ENCODE data around the gene TANC1. TPM values are rescaled to one million over a fixed set of nuclear protein-coding genes. Genes with fewer than 3 reads are reported as not detected.
"Not testable (repeated sequence)": the region's sequence is repeated elsewhere in the genome, so short reads cannot be mapped to it uniquely, and the experiment has no call there.

TANC1 gene
- total RNA-seq, 1 donor from 2014 or later: 0.37 TPM

GRCh38 chr2:159091976-159092375, 123.5 kb downstream of the TANC1 start:
- peak overlapping the region; percentile 31 for H3K4me3 Mint-ChIP-seq
- H3K36me3 Mint-ChIP-seq (ENCODE audit: low read depth): no peaks in the 10 kb centered on the region
- peaks cover 4% of the 10 kb centered on the region for H3K9me3 Mint-ChIP-seq
- peaks cover 27% of the 10 kb centered on the region for H3K4me1 Mint-ChIP-seq
- H3K27me3 Mint-ChIP-seq: no peaks in the 10 kb centered on the region
- peak; percentile 77 for DNase-seq
- H3K27ac Mint-ChIP-seq: peak overlapping the region; percentile 45
- intact Hi-C loops (cut with micrococcal nuclease): no loop called here

DNA sequence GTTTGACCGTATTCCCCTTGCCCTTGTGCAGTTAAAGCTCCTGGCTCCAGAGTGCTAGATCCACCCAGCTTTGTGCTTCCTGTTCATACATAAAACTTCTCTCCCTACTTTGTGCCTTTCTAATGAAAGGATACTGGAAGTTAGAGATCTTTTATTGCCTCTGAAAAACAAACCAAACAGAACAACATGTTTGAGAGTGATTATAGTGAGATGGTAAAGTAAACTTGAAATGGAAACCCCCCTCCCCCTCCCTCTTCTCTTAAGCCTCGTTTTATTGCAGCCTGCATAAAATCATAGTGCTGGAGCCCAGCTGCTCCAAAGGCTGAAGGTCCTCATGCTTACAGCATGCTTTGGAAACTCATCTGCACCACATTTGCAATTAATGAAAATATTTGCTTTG, 125.1 kb downstream of the TANC1 start:
- no peak for DNase-seq
- intact Hi-C loops (cut with micrococcal nuclease): no loop called here
- Mint-ChIP-seq H3K36me3 (ENCODE audit: low read depth) (no peaks in the 10 kb centered on the region), H3K27me3 (no peaks in the 10 kb centered on the region), H3K27ac (no peak overlapping the region), H3K9me3 (peaks cover 4% of the 10 kb centered on the region), H3K4me1 (peaks cover 27% of the 10 kb centered on the region), H3K4me3 (no peak overlapping the region)

DNA sequence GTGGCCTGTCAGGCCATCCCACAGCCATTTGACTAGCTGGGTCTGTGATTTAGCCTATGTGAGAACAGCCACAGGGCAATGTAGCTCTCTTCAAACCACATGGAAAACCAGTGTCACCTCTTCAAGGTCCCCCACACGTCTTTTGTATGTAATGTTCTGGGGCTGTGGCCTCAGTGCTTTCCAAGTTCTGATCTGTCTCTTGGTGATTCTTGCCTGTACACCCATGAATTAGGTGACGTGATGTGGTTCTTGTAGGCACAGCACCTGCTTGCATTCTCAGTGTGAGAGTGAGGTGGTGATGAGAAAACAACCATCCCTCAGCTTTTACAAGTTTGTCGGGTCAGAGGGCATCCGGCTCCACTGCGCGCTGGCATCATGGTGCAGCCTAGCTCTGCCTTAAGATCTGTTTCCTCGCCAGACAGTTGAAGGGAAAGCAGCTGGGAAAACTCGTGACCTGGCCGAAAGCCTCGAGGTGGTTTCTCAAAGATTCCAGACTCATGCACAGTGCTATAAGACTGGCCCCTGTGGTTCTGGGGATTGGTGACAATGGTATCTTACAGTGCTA, 125.8 kb downstream of the TANC1 start:
- H3K4me1 Mint-ChIP-seq: peaks cover 32% of the 10 kb centered on the region
- DNase-seq: no peak
- H3K27ac Mint-ChIP-seq: no peak overlapping the region
- H3K4me3 Mint-ChIP-seq: no peak overlapping the region
- no peaks in the 10 kb centered on the region for H3K27me3 Mint-ChIP-seq
- intact Hi-C loops (cut with micrococcal nuclease): no loop called here
- no peaks in the 10 kb centered on the region for H3K36me3 Mint-ChIP-seq (ENCODE audit: low read depth)
- peaks cover 4% of the 10 kb centered on the region for H3K9me3 Mint-ChIP-seq

- DNase-seq: no peak
- intact Hi-C loops (cut with micrococcal nuclease): no loop called here
- H3K9me3 Mint-ChIP-seq: peaks cover 4% of the 10 kb centered on the region
- peaks cover 29% of the 10 kb centered on the region for H3K4me1 Mint-ChIP-seq
- no peaks in the 10 kb centered on the region for H3K36me3 Mint-ChIP-seq (ENCODE audit: low read depth)
- no peak overlapping the region for H3K4me3 Mint-ChIP-seq
- H3K27ac Mint-ChIP-seq: no peak overlapping the region
- no peaks in the 10 kb centered on the region for H3K27me3 Mint-ChIP-seq
Observed at GRCh38 chr2:159095813-159096212, 127.4 kb downstream of the TANC1 start.

DNA sequence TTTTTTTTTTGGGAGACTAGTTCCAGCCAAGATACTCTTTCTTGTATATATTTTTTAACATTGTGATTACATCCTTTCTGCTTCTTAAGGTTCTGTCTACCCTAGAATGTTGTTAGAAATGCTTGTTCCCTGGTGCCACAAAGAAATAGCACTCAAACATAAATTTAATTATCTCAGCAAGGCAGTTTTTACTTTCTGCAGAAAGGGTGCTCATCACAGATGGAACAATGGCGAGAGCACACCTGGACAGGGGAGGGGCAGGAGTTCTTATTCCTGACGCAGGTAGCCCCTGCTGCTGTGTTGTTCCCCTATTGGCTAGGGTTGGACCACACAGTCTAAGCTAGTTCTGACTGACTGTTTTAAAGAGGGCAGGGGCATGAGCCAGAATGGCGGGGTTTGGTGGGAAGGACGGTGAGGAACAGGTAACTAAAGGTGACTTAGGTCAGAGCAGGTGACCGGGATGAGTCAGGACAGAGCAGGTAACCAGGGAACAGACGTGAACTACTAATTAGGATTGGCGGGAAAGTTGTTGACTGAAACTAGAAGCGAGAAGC, 127.9 kb downstream of the TANC1 start:
- intact Hi-C loops (cut with micrococcal nuclease); H3K27ac Mint-ChIP-seq; H3K27me3 Mint-ChIP-seq; DNase-seq; H3K4me3 Mint-ChIP-seq; H3K9me3 Mint-ChIP-seq; H3K36me3 Mint-ChIP-seq (ENCODE audit: low read depth): not testable (repeated sequence)
- peaks cover 25% of the 10 kb centered on the region for H3K4me1 Mint-ChIP-seq

DNA sequence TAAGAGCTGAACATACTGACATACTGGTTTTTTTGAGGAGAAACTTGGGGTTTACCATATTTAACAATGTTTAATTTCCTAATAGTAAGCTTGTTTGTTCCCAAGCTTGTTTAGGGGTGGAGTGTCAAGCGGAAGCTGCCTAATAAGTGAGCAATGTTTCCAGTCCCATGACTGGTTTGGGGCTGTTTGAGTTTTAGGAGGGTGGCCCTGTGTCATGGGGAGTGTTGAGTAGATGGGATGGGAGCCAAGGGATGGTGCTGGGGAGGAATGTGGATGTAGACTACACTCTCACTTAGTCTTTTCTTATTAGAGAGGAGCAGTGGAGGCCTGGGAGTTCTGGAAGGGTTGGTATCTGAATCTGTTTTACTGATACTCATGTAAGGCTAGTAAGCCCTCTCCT, 128.5 kb downstream of the TANC1 start:
- H3K9me3 Mint-ChIP-seq: peaks cover 4% of the 10 kb centered on the region
- H3K36me3 Mint-ChIP-seq (ENCODE audit: low read depth): no peaks in the 10 kb centered on the region
- peaks cover 20% of the 10 kb centered on the region for H3K4me1 Mint-ChIP-seq
- no peaks in the 10 kb centered on the region for H3K27me3 Mint-ChIP-seq
- no peak overlapping the region for H3K4me3 Mint-ChIP-seq
- no peak for DNase-seq
- H3K27ac Mint-ChIP-seq: no peak overlapping the region
- intact Hi-C loops (cut with micrococcal nuclease): no loop called here

GRCh38 chr2:159098361-159098760, 129.9 kb downstream of the TANC1 start:
- H3K9me3 Mint-ChIP-seq: peaks cover 4% of the 10 kb centered on the region
- H3K4me3 Mint-ChIP-seq: no peak overlapping the region
- peaks cover 10% of the 10 kb centered on the region for H3K4me1 Mint-ChIP-seq
- no peak overlapping the region for H3K27ac Mint-ChIP-seq
- no peaks in the 10 kb centered on the region for H3K27me3 Mint-ChIP-seq
- intact Hi-C loops (cut with micrococcal nuclease): no loop called here
- DNase-seq: no peak
- no peaks in the 10 kb centered on the region for H3K36me3 Mint-ChIP-seq (ENCODE audit: low read depth)

- Mint-ChIP-seq H3K4me3 (no peak overlapping the region), H3K4me1 (peaks cover 8% of the 10 kb centered on the region), H3K27me3 (no peaks in the 10 kb centered on the region), H3K27ac (no peak overlapping the region), H3K36me3 (ENCODE audit: low read depth) (no peaks in the 10 kb centered on the region), H3K9me3 (peaks cover 4% of the 10 kb centered on the region)
- intact Hi-C loops (cut with micrococcal nuclease): no loop called here
- DNase-seq: no peak
Observed at GRCh38 chr2:159098921-159099411, 130.5 kb downstream of the TANC1 start.

DNA sequence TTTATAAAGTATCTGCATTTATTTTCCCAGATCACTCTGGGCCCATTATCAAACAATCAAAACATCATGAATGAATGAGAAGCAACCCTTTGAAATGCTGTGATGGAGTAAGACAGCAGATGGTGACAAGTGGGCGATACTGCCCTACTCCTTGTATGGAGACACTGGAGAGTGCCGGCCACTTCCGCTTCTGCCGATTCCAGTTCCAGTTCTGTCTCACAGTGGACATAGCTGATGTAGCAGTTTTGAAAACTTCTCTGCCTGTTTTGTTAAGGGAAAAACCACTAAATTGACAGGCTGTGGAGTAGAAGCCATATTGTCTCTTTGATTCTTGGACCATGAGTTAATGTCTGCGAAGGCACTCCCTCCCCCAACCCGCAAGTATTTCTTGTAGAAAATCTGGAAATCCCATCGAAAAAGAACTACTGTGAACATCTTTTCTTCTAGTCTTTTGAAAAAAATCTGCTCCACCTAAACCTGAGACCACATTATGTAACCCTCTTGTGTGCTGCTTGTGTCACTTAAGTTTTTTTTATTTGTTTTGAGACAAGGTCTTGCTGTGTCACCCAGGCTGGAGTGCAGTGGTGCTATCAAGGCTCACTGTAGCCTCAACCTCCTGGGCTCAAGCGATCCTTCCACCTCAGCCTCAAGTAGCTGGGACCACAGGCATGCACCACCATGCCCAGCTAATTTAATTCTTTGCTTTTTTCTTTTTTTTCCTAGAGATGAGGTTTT, 133.5 kb downstream of the TANC1 start:
- intact Hi-C loops (cut with micrococcal nuclease): no loop called here
- no peak overlapping the region for H3K4me3 Mint-ChIP-seq
- H3K4me1 Mint-ChIP-seq: peaks cover 4% of the 10 kb centered on the region
- no peaks in the 10 kb centered on the region for H3K9me3 Mint-ChIP-seq
- no peaks in the 10 kb centered on the region for H3K36me3 Mint-ChIP-seq (ENCODE audit: low read depth)
- DNase-seq: no peak
- H3K27me3 Mint-ChIP-seq: no peaks in the 10 kb centered on the region
- H3K27ac Mint-ChIP-seq: no peak overlapping the region

DNA sequence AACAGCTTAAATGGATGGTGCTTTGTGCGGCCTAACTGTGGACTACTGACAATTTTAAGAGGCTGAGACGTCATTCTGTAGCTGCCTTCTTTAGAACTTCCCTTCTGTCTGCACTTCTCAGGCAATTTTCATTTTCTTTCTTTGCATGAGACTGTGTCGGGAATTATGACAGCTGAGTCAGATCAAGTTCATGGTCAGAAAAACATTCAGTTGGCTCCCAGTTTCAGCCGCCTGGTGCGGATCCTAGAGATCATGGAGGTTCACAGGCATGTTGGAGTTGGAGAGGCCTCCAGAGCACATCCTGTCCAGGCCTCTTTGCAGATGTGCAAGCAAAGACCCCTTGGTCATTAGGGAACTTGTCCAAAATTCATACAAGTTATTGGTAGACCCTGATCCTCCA, 135.0 kb downstream of the TANC1 start:
- intact Hi-C loops (cut with micrococcal nuclease): no loop called here
- no peaks in the 10 kb centered on the region for H3K27me3 Mint-ChIP-seq
- no peaks in the 10 kb centered on the region for H3K36me3 Mint-ChIP-seq (ENCODE audit: low read depth)
- no peak overlapping the region for H3K4me3 Mint-ChIP-seq
- peaks cover 4% of the 10 kb centered on the region for H3K4me1 Mint-ChIP-seq
- DNase-seq: no peak
- no peak overlapping the region for H3K27ac Mint-ChIP-seq
- H3K9me3 Mint-ChIP-seq: no peaks in the 10 kb centered on the region

DNA sequence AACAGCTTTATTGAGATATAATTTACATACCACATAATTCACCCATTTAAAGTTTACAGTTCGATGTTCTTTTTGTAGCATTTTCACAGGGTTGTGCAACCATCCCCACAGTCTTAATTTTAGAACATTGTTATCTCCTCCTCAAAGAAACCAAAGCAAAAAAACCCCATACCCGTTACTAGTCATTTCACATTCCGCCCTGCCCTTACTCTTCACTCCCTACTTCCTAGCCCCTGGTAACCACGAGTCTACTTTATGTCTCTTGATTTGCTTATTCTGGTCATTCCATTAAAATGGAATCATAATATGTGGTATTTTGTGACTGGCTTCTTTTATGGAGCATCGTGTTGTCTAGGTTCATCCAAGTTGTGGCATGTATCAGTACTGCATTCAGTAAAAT, 137.7 kb downstream of the TANC1 start:
- H3K36me3 Mint-ChIP-seq (ENCODE audit: low read depth): no peaks in the 10 kb centered on the region
- H3K4me3 Mint-ChIP-seq: no peak overlapping the region
- DNase-seq: no peak
- intact Hi-C loops (cut with micrococcal nuclease): no loop called here
- H3K4me1 Mint-ChIP-seq: no peaks in the 10 kb centered on the region
- no peaks in the 10 kb centered on the region for H3K9me3 Mint-ChIP-seq
- no peak overlapping the region for H3K27ac Mint-ChIP-seq
- peaks cover 2% of the 10 kb centered on the region for H3K27me3 Mint-ChIP-seq

- Mint-ChIP-seq H3K4me1 (no peaks in the 10 kb centered on the region), H3K36me3 (ENCODE audit: low read depth) (no peaks in the 10 kb centered on the region), H3K27me3 (peaks cover 6% of the 10 kb centered on the region), H3K9me3 (no peaks in the 10 kb centered on the region), H3K27ac (no peak overlapping the region), H3K4me3 (no peak overlapping the region)
- intact Hi-C loops (cut with micrococcal nuclease): no loop called here
- DNase-seq: no peak
Observed at GRCh38 chr2:159108181-159108893, 139.9 kb downstream of the TANC1 start.

GRCh38 chr2:159109517-159109916, 141.1 kb downstream of the TANC1 start:
- H3K36me3 Mint-ChIP-seq (ENCODE audit: low read depth): no peaks in the 10 kb centered on the region
- intact Hi-C loops (cut with micrococcal nuclease): no loop called here
- H3K4me1 Mint-ChIP-seq: no peaks in the 10 kb centered on the region
- H3K27ac Mint-ChIP-seq: no peak overlapping the region
- H3K9me3 Mint-ChIP-seq: no peaks in the 10 kb centered on the region
- no peak overlapping the region for H3K4me3 Mint-ChIP-seq
- no peak for DNase-seq
- peaks cover 11% of the 10 kb centered on the region for H3K27me3 Mint-ChIP-seq

- intact Hi-C loops (cut with micrococcal nuclease): loop anchor here (10.0 kb wide), 1 partner anchor 854 kb away; no protein-coding TSS in a partner anchor
Observed at GRCh38 chr2:159110784-159111183, 142.3 kb downstream of the TANC1 start.

More at GRCh38 chr2:159110784-159111183, 142.3 kb downstream of the TANC1 start:
- no peaks in the 10 kb centered on the region for H3K9me3 Mint-ChIP-seq
- no peaks in the 10 kb centered on the region for H3K36me3 Mint-ChIP-seq (ENCODE audit: low read depth)
- no peaks in the 10 kb centered on the region for H3K4me1 Mint-ChIP-seq
- no peak overlapping the region for H3K27ac Mint-ChIP-seq
- H3K4me3 Mint-ChIP-seq: no peak overlapping the region
- DNase-seq: no peak
- peaks cover 17% of the 10 kb centered on the region for H3K27me3 Mint-ChIP-seq

Measured in activated CD4-positive, alpha-beta T cell treated with anti-CD3 and anti-CD28 coated beads, Interleukin-2, amount 10 ng/mL, durations not matched to agents 24 days and 14 days (primary cell).